Ishikawa (cell line): ENCODE measurements around the gene SLC16A8.

ENCODE experiments used
- CREB1 ChIP-seq: IDR thresholded peaks from 2 replicates; pipeline ENCODE4 v1.6.1; 2012; ENCODE audit warnings: low read depth
- EP300 ChIP-seq: IDR thresholded peaks from 2 replicates; pipeline ENCODE4 v1.6.1; 2012; ENCODE audit warnings: borderline replicate concordance
- NFIC ChIP-seq: IDR thresholded peaks from 2 replicates; pipeline ENCODE4 v1.6.1; 2012
- ZBTB7A ChIP-seq: IDR thresholded peaks from 2 replicates; pipeline ENCODE4 v1.6.1; 2012; ENCODE audit warnings: low read depth

DNA sequence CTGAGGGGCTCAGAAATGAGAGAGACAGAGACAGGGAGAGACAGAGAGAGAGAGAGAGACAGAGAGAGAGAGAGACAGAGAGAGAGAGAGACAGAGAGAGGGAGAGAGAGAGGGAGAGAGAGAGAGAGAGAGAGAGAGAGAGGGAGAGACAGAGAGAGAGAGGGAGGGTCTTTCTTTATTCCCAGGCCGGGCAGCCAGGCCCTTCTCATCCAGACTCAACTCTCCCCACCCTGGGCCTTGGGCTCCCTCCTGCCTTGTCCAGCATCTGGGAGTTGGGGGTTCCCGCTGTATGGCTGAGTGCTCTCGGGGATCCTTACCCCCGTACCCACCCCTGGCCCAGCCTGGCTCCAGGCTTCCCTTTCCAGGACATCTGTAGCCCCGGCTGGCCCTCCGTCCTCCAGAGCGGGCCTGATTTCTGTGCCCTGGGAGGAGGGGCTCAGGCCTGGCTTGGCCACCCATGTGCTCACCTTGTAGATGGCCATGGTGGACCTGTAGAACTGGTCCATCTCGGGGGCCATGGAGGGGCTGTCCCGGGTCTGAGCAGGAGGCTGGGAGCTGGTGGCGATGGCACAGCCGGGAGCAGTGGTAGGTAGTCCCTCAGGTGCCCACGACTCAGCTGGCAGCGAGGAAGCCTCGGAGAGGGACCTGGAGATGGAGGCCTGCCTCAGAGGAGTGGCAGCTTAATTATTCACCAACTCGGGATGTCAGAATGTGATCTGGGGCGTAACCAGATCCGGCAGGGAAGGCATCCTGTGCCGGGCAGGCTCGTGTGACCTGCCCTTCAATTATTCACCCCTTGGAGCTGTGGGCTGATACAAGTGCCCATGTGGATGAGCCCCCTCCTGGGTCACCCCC, 26.3 kb upstream of the SLC16A8 start, which contains the start of gene BAIAP2L2:
- TF ChIP-seq CREB1 (no peak), ZBTB7A (no peak), NFIC (no peak), EP300 (no peak)
